H1 (cell line): ENCODE data around the gene XRRA1. TPM values are rescaled to one million over a fixed set of nuclear protein-coding genes. Genes with fewer than 3 reads are reported as not detected.

Experiments
- ATF2 ChIP-seq: IDR thresholded peaks from 2 replicates; pipeline ENCODE4 v1.6.1; 2012; ENCODE audit warnings: low read length, inconsistent platforms
- CREB1 ChIP-seq: IDR thresholded peaks from 2 replicates; pipeline ENCODE4 v1.6.1; 2012; ENCODE audit warnings: inconsistent platforms
- HDAC6 ChIP-seq: IDR thresholded peaks from one replicate; pipeline ENCODE4 v1.7.1; 2012; ENCODE audit warnings: low read depth, mild to moderate bottlenecking, inconsistent platforms, low read length, moderate library complexity
- PHF8 ChIP-seq: fragments of 200-600 bp; sonication (generic); conservative IDR thresholded peaks from 2 replicates; pipeline ENCODE4 v1.7.1; 2012; ENCODE audit warnings: low read depth, mild to moderate bottlenecking, inconsistent platforms, low read length, moderate library complexity
- SIRT6 ChIP-seq: IDR thresholded peaks from one replicate; pipeline ENCODE4 v1.7.1; 2012; ENCODE audit warnings: low read length, inconsistent platforms
- SP2 ChIP-seq: IDR thresholded peaks from 2 replicates; pipeline ENCODE4 v1.6.1; 2012; ENCODE audit warnings: mild to moderate bottlenecking, low read length, inconsistent platforms
- polyA plus RNA-seq, 7 experiments: library from polyadenylated mRNA; depleted of rRNA in 3 of 7; stranded (reverse) in 5 of 7; unstranded in 2 of 7; fragments of >200 nt in 5 of 7; fragments of 200-250 nt in 2 of 7; gene quantifications; 1 replicate in 5 of 7; 2 replicates in 1 of 7; 4 replicates in 1 of 7; pipeline versions ENCODE4 v1.2.1 to v1.2.3, GENCODE V29; 2011 to 2013; ENCODE audit warnings: missing spikeins in 2 of 7, mixed read lengths in 2 of 7
- total RNA-seq: library from RNA; stranded (reverse); fragmentation: NEBNext Ultra II Directional; extraction: Animal tissue kit (Norgen Biotek cat#: 25700); gene quantifications from 2 replicates; pipeline ENCODE4 v1.2.1, GENCODE V29; 2021

Gene XRRA1
- total and polyA plus RNA-seq, 2 of the 8 experiments (the other 6 are each of a cell fraction or from before 2014, with no cell fraction given) = 2.1 to 7.1 TPM

- no peak for TF ChIP-seq CREB1
- no peak for TF ChIP-seq SIRT6
- no peak for TF ChIP-seq HDAC6
- TF ChIP-seq PHF8 = no peak
- no peak for TF ChIP-seq ATF2
- no peak for TF ChIP-seq SP2
Observed at GRCh38 chr11:74819400-74819799, 129.5 kb downstream of the XRRA1 start (continued).
